Left lobe of liver (tissue), 2 donors: ENCODE results near the gene KLHDC7A. TPM values are rescaled to one million over a fixed set of nuclear protein-coding genes. Genes with fewer than 3 reads are reported as not detected.
A peak's percentile ranks its signal among the peaks of the same experiment; 100 is the strongest.

Experiments used
- ATAC-seq: fragments of 200-7000 bp; cut with Tn5 transposase; one replicate; pipeline ENCODE4 v1.9.1; 2020; ENCODE audit warnings: mild to moderate bottlenecking, moderate library complexity
- DNase-seq: peaks from one replicate; pipeline ENCODE4 v3.0.0-alpha.2; 2020; ENCODE audit warnings: low spot score
- total RNA-seq: library from RNA; stranded (reverse); gene quantifications from one replicate; pipeline ENCODE4 v1.2.1, GENCODE V29; 2021
- donor health status: DM: no; HTN: no; CAD: no; lungs with moderate emphysema.
- donor health status: DM: no; HTN: yes; CAD: no.

KLHDC7A gene
- total RNA-seq, 1 donor from 2014 or later, result 8.7 TPM

DNA sequence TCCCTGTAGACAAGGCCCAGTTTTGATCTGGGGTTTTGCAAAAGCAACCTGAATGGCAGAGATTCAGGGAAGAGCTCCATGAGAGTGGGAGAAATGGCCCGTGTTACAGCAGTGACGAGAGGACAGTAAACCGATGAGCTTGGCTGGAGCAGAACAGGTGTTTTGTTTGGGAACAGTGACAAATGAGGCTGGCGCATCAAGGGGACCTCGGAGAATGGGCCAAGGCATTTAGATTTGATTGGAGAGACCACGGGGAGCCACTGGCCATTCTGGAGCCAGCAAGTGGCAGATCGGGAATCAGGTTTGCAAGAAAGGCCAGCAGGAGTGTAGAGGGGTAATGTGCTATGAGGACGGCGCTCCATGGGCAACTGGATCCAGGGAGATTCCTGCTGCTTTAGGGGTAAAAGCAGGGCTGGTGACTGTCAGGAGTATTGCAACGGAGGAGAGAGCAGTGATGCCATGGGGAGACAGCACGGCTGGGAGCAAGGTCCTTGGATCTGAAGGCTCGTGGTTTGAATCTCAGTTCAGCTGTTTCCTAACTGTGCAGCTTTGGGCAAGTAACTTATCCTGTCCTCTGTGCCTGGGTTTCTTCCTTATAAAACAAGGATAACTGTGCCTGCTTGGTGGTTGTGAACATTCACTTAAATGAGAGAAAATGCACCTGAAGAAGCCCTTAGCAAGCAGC, 9.9 kb upstream of the KLHDC7A start:
- no peak for ATAC-seq

DNA sequence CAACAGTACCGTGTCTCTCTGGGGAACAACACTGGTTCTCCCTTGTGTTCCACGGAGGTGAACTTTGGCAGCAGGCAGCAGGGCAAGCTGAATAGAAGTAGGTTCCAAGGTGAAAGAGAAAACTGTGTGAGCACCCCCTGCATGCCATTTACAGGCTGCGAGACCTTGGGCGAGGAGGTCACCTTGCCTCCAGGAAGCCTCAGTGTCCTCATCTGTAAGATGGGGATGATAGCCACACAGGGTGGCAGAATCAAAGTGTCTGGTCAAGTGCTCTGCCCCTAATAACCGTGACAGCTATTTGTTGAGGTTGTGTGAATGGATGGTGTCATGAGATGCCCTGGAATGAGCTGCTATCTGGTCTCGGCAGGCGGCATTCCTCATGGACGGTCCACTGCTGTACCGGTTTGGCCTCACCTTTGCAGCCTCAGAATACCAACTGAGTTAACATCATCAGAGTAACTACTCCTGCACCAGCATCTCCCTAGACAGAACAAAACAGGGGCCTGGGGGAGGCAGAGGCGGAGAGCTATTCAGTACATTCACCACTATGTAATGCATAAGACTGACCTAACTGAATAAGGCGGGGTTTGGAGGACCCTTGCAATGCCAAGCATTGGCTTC, 7.4 kb upstream of the KLHDC7A start:
- no peak for DNase-seq
- peak; percentile 23 for ATAC-seq

More for the DNA sequence above, 9.9 kb upstream of the KLHDC7A start:
- no peak for DNase-seq

DNA sequence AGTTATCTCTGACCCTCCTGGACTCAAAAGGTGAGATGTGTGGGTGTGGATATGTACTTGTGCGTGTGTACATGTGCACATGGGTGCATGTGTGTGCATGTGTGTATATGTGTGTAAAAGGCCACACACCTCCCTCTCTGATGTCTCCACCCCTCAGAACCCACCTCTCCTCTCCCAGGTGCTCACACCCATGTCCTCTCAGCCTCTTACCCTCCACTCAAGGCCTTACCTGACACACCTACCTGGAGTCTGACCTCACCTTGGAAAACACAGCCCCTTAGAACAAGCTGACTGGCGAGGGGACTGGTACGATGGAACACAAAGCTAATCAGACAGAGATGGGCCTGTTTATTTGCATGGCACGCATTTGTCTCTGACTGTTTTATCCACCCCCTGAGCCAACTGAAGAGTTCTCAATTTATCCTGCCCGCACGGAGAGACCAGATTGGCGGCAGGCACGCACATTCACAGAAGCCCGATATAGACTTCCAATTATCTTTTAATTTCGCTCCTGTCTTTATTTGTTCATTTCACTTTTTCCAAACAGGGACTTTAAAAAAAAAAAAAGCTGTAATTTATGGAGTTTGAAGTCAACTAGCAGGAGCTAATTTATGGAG, 6.1 kb upstream of the KLHDC7A start:
- DNase-seq, result no peak
- no peak for ATAC-seq

DNA sequence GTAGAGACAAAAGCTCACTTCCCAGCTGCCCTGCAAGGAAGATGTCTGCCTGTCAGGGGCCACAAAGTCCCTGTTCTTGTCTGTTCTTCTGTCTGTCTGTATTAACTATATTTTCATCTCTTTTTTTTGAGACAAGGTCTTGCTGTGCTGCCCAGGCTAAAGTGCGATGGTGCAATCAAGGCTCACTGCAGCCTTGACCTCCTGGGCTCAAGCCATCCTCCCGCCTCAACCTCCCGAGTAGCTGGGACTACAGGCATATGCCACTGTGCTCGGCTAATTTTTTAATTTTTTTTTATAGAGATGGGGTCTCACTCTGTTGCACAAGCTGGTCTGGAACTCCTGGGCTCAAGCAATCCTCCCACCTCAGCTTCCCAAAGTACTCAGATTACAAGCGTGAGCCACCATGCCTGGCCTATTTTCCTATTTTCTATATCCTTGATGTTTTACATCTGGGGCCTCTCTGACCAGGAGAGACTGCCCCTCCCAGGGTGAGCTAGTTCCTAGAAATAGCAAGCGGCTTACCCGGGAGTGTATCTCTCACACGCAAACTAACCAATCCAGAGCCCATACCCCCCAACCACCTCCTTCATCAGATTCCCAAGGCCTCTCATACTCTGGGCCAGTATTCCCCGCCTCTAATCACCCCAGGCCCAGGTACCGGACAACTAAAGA, 5.4 kb upstream of the KLHDC7A start:
- DNase-seq, result no peak

DNA sequence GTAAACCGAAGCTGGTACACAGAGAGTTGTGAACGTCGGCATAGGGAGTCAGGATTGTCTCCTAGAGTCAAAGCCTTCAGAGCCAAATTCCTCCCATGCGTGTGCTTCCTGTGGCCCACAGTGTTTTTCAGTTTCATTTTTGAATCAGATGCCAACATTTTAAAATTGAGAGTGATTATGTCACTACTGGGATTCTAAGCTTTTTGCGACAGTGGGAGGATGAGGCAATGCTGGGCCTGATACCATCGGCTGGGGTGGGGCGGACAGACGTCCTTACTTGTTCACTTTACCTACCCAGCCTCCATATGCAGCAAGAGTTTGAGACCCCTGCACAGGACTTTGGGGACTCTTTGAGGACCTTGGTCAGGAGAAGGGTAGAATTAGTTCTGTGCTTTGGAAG, 1.3 kb upstream of the KLHDC7A start:
- no peak for DNase-seq
- no peak for ATAC-seq

More for the DNA sequence above, 5.4 kb upstream of the KLHDC7A start:
- no peak for ATAC-seq

DNA sequence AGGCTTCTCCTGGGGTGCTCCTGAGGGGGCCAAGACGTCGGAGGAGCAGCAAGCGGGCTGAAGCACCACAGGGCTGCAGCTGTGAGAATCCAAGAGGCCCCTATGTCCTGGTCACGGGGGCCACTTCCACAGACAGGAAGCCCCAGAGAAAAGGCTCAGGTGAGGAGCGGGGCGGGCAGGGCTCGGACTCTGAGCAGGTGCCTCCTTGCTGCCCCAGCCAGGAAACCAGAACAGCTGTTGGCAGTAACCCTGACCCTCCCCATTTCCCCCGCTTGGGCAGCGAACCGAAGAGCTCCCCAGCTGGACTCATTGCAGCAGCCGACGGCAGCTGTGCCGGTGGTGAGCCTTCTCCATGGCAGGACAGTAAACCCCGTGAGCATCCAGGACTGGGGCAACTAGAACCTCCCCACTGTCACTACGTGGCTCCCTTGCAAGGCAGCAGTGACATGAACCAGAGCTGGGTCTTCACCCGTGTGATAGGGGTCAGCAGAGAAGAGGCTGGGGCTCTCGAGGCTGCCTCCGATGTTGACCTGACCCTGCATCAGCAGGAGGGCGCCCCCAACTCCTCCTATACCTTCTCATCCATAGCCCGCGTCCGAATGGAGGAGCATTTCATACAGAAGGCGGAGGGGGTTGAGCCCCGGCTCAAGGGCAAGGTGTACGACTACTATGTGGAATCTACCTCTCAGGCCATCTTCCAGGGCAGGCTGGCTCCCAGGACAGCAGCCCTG, 625 bp downstream of the KLHDC7A start:
- peak; percentile 57 for DNase-seq

DNA sequence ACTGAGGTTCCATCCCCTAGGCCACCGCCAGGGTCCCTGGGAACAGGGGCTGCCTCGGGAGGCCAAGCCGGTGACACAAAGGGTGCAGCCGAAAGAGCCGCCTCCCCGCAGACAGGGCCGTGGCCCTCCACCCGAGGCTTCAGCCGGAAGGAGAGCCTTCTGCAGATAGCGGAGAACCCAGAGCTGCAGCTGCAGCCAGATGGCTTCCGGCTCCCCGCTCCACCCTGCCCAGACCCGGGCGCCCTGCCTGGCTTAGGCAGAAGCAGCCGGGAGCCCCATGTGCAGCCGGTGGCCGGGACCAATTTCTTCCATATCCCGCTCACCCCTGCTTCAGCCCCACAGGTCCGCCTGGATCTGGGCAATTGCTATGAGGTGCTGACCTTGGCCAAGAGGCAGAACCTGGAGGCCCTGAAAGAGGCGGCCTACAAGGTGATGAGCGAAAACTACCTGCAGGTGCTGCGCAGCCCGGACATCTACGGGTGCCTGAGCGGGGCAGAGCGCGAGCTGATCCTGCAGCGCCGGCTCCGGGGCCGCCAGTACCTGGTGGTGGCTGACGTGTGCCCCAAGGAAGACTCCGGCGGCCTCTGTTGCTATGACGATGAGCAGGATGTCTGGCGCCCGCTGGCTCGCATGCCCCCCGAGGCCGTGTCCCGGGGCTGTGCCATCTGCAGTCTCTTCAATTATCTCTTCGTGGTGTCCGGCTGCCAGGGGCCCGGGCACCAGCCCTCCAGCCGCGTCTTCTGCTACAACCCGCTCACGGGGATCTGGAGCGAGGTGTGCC, 1.4 kb downstream of the KLHDC7A start:
- ATAC-seq (no peak), DNase-seq (no peak)

More for the DNA sequence above, 625 bp downstream of the KLHDC7A start:
- peak; percentile 40 for ATAC-seq

DNA sequence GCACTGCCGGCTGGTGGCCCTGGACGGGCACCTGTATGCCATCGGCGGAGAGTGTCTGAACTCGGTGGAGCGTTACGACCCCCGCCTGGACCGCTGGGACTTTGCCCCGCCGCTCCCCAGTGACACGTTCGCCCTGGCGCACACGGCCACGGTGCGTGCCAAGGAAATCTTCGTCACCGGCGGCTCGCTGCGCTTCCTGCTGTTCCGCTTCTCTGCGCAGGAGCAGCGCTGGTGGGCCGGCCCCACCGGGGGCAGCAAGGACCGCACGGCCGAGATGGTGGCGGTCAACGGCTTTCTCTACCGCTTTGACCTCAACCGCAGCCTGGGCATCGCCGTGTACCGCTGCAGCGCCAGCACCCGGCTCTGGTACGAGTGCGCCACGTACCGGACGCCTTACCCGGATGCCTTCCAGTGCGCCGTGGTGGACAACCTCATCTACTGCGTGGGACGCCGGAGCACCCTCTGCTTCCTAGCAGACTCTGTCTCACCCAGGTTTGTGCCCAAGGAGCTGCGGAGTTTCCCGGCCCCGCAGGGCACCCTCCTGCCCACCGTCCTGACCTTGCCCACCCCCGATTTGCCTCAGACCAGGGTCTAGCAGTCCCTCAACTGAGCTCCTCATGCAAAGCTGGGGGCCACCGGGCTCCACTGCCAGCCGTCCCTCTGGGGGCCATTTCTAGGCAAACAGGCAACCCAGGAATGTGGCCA, 2.1 kb downstream of the KLHDC7A start:
- DNase-seq, result no peak
- no peak for ATAC-seq

DNA sequence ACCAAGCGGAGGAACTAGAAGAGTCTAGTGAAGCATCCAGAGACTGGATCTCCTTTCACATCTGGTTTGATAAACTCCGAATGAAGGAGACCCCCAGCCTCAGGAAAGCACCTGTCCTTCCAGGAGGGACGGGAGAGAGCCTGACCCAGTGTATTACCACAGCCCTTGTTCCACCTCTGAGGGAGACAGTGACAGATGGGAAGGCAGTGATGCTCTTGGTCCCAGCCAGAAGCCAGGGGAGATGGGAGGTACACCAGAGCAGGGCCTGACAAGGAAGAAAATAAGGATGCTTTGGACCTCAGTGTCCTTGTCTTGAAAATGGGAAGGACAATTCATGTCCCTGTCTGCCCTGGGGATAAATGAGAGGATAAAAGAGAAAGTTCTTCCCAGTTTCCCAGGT, 3.5 kb downstream of the KLHDC7A start:
- no peak for ATAC-seq
- DNase-seq, result peak; percentile 8

DNA sequence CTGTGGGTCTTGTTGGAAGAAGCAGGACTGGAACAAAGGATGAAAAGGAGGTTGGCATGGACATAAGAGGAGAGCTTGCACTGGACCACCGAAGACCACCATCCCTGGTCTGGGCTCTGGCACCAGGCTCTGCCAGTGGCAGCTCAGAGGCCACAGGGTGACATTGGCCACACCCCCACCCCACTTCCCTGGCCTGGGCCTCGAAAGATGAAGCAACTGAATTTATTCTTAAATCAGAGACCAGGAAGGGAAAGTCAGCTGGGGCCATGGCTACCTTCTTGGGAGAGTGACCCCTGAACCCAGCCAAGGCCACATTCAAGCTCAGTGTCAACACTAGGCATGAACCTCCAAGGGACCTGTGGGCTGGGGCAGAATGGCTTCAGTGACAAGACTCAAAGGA, 4.0 kb downstream of the KLHDC7A start:
- no peak for ATAC-seq
- peak; percentile 42 for DNase-seq

DNA sequence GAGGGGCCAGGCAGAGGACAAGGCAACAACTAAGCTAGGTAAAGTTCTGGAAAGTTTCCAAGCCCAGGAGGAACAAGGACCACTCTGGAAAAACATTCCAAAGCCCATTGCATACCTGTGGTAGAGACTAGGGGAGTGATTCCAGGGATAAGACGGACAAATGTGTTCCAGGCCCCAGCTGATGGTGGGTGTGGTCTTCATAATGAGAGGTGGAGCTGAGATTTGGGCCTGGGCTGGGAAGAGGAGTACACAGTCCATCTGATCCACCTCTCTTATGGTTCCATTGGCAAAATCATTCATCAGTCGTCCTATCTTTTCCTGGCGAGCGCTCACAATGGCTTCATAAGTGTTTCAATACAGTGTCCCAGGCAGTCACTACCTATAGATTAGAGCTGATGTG, 4.5 kb downstream of the KLHDC7A start:
- ATAC-seq (no peak), DNase-seq (peak; percentile 33)

DNA sequence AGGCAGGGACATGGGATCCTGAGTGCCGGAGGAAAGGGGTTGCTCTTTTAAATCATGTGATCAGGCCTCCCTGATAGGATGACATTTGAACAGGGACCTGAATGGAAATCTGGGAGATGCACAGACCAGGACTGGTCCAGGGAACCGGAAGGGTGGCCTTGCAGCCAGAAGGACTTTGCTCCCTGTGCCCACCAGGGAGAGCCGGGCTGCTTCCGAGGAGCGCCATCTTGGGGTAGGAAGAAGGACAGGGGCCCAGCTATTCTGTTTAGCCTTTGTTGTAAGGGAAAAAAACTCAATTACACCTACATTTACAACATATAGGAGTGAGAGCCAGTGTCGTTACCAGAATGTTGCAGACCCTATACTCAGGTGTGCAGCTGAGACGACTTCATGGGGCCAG, 5.5 kb downstream of the KLHDC7A start:
- no peak for ATAC-seq
- peak; percentile 8 for DNase-seq

DNA sequence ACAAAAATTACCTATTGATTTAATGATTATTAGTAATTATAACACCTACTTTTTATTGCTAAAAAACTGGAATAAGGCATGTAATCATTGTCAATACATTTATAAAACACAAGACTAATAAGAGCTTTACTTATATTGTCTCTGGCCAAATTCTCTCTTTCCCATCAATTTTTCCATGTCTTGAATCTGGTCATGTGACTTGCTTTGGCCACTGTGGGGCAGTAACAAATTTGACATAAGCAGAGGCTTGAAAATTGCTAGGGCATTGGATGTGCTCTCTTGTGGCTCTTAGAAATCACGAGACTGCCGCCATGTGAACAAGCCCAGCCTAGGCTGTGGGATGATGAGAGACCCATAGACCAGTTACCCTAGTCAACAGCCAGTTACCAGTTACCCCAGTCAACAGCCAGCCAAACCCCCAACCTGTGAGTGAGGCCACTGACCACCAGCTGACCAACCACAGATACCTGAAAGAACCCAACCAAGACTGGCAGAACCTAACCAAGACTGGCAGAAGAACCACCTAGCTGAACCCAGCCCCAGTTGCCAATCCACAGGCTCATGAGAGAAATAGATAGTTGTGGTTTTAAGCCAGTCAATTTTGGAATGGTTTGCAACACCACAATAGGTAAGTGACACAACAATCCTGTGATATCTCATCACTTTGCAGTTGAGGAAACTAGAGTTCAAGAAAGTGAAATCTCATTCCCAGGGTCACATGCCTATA, 8.8 kb downstream of the KLHDC7A start:
- no peak for ATAC-seq
- peak; percentile 32 for DNase-seq

DNA sequence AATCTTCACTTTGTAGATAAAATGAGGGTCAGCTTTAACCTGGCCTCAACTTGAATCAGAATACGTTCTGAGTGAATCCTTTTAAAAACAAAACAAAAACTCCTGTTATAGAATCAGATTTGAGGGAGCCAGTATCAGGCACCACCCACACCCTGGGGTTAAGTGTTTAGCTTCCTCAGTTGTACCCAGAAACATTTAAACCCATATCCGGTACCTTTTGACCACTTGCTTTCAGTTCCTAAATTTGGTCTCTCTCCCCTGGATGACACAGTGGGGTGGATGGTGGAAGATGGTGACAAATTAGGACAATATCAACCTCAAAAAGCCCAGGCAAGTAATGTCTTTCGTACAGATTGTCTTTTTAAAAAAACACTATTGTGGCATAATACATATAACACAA, 10.4 kb downstream of the KLHDC7A start:
- ATAC-seq (no peak), DNase-seq (peak; percentile 4)

DNA sequence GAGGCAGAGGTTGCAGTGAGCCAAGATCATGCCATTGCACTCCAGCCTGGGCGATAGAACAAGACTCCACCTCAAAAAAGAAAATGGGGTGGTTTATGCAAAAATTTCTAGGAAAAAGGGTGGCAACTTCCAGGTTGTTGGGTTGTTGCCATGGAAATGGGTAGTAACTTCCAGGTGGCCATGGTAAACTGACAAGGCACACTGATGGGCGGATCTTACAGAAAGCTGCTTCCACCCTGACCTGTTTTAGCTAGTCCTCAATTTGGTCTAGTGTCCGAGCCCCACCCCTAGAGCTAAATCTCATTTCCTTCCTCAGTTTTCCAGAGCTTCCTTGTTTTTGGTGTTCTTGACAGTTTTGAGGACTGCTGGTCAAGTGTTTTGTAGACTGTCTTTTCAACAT, 13.6 kb downstream of the KLHDC7A start:
- ATAC-seq (peak; percentile 14), DNase-seq (no peak)

DNA sequence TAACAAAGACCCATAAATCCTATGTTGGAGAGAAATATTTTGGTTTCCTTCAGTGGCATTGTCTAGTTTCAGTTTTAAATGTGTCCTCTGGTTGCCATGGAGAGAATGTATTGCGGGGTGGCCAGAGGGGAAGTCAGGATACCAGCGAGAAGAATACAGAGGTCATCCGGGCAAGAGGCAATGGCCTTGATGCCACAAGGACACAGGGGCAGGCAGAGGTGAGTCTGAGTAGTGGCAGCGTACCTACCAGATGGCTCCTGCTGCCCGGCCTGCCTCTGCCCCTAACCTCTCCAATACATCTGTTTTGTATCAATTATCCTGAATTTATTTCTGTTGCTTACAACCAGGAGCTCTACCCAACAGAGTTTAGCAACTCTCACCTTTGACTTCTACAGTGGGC, 14.9 kb downstream of the KLHDC7A start:
- ATAC-seq (peak; percentile 35), DNase-seq (no peak)

DNA sequence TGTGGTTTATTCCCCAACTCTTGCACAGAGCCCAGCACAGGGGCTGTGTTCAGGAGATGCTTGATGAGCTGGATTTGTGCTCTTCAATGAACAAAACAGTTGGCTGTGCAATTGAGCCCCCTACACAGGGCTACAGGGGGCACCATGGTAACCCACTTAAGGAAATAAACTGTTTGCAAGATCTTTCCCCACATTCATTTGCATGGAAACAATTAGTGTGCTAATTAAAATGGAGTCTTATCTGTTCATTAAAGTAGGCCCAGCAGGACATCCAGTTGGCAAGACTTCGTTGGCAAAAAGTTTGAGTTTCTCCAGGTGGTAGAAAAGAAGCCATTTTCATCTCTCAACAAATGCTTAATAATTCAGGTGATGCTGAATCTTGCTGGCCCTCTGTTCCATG, 15.3 kb downstream of the KLHDC7A start:
- DNase-seq (no peak), ATAC-seq (no peak)

DNA sequence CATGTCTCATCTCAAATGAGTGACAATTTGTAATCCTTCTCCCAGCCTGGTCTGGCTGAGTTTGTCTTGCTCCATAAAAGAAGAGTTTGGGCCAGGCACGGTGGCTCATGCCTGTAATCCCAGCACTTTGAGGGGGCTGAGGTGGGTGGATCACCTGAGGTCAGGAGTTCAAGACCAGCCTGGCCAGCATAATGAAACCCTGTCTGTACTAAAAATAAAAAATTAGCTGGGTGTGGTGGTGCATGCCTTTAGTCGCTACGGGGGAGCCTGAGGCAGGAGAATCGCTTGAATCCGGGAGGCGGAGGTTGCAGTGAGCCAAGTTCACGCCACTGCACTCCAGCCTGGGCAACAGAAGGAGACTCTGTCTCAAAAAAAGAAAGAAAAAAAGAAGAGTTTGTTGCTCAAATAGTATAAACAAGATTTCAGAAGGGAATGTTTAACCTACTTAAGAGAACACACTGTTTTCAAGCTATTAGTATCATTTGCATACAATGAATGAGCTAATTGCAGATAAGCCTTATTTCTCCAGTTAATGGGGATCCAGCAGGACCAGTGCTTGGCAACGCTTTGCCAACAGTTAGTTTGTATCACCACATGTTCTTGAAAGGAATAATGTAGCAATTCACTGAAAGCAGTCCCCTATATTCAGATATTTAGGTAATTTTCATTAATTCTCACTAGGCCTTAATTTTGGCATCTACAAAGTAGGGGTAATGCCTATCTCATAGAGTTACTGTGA, 15.9 kb downstream of the KLHDC7A start:
- ATAC-seq (no peak), DNase-seq (no peak)
